Measurements from ENCODE around the gene FAM171A1. TPM values are rescaled to one million over a fixed set of nuclear protein-coding genes. Genes with fewer than 3 reads are reported as not detected.

Gene FAM171A1
- total RNA-seq, 1 donor = 16.8 TPM

DNA sequence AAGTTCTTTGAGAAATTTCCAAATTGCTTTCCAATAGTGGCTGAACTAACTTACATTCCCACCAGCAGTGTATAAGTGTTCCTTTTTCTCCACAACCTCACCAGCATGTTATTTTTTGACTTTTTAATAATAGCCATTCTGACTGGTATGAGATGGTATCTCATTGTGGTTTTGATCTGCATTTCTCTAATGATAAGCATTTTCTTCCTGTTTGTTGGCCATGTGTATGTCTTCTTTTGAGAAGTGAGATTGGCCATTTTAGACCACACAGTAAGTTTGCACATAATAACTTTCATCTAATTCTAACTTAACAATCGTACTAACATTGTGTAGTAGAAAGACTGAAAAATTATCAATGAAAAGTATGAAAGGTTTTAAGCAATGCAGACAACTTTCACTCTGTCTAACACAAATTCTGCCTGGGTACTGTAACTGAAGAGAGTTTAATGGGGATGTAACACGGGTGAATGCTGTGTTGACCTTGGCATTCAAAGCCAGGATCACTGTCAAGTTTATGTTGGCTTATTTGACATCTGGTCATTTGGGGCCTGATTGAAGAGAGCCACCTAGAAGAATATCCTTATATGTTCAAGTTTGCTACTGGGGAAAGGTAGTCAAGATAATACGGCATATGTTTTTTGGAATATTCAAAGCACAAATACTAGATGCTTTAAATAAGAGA, 50.4 kb downstream of the FAM171A1 start:
- DNase-seq (ENCODE audit: low read depth) = no peak
- TF ChIP-seq CTCF (IDR thresholded peaks at IDR 0.05; ENCODE audit: insufficient read depth, low read depth, low read length) = no peak
- no peak overlapping the region for H3K4me3 ChIP-seq (ENCODE audit: low read depth, low read length)

DNA sequence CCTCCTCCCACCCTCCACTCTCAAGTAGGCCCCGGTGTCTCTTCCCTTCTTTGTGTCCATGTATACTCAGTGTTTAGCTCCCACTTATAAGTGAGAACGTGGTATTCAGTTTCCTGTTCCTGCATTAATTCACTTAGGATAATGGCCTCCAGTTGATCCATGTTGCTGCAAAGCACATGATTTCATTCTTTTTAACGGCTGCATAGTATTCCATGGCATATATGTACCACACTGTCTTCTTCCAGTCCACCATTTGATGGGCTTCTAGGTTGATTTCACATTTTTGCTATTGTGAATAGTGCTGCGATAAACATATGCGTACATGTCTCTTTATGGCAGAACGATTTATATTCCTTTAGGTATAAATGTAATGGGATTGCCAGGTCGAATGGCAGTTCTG, 51.0 kb downstream of the FAM171A1 start:
- DNase-seq (ENCODE audit: low read depth) = no peak
- no peak overlapping the region for H3K4me3 ChIP-seq (ENCODE audit: low read depth, low read length)
- TF ChIP-seq CTCF (IDR thresholded peaks at IDR 0.05; ENCODE audit: insufficient read depth, low read depth, low read length) = no peak

DNA sequence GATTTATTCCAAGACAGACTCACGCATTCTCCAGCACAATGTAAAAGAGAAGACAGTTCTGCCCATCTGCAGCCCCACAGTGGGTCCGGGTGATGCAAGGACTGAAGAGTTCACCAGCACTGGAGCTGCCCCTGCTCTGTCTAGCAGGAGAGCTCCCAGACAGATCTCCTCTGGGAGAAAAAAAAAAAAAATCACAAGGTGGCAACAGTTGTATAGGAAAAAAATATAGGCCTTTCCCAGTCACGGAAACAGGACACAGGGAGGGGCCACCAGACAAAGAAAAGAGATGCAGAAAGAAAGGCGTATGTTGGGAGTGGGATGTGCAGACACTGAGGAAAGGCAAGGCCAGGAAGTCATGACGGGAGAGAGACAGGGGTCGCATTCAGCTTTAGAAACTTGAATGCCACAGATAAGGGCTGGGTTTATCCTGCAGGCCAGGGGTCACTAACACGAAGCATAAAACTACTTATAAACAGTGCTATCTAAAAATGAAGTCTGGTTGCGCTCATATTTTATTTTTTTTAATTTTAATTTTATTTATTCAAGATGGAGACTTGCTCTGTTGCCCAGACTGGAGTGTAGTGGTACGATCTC, 54.1 kb downstream of the FAM171A1 start:
- H3K4me3 ChIP-seq (ENCODE audit: low read depth, low read length) = no peak overlapping the region
- no peak for TF ChIP-seq CTCF (IDR thresholded peaks at IDR 0.05; ENCODE audit: insufficient read depth, low read depth, low read length)
- no peak for DNase-seq (ENCODE audit: low read depth)

DNA sequence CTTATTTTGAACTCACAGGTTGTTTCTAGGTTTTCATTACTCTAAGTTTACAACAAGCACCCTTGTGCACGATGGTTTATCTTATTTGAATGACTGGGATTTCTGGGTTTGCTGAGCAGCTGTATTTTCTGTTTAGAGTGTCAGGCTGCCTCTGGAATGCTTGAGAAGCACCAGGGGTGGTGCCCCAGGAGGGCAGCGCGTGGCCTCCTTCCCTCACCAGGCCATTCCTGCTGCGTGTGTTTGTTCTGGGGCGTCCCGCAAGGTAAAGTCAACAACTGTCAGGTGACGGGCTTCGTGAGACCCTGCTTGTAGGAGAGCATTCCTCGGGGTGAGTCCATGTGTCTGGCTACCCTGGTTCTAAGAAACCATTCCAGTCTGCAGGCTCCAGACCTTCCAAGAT, 54.9 kb downstream of the FAM171A1 start:
- H3K4me3 ChIP-seq (ENCODE audit: low read depth, low read length) = no peak overlapping the region
- TF ChIP-seq CTCF (IDR thresholded peaks at IDR 0.05; ENCODE audit: insufficient read depth, low read depth, low read length) = no peak
- no peak for DNase-seq (ENCODE audit: low read depth)

DNA sequence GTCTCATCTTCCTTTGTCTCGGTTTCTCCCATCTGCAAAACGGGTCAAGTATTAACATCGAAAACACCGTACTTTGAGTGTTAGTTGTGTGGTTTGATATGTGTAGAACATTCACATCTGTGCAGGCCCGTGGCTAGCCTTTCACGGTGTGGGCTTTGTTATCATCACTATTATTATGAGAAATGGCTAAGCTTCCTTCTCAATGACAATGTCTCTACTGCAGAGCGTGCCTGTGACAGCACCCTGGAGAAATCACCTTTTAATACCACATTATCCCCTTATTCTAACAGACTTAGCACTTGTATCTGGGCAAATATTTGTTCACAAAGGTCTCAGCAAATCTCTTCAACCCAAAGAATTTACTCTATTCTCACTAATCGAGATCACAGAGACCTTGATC, 55.8 kb downstream of the FAM171A1 start:
- H3K4me3 ChIP-seq (ENCODE audit: low read depth, low read length) = no peak overlapping the region
- no peak for TF ChIP-seq CTCF (IDR thresholded peaks at IDR 0.05; ENCODE audit: insufficient read depth, low read depth, low read length)
- DNase-seq (ENCODE audit: low read depth) = no peak

- H3K4me3 ChIP-seq (ENCODE audit: low read depth, low read length) = no peak overlapping the region
- TF ChIP-seq CTCF (IDR thresholded peaks at IDR 0.05; ENCODE audit: insufficient read depth, low read depth, low read length) = no peak
- no peak for DNase-seq (ENCODE audit: low read depth)
Observed at GRCh38 chr10:15314482-15315045, 56.5 kb downstream of the FAM171A1 start.
